Upper lobe of right lung (tissue), 1 donor: ENCODE results near the gene LTBP3. TPM values are rescaled to one million over a fixed set of nuclear protein-coding genes. Genes with fewer than 3 reads are reported as not detected.

ENCODE experiments used
- ATAC-seq: fragments of 200-7000 bp; cut with Tn5 transposase; one replicate; pipeline ENCODE4 v1.9.1; 2020; ENCODE audit warnings: mild to moderate bottlenecking, moderate library complexity
- DNase-seq: peaks from one replicate; pipeline ENCODE4 v3.0.0-alpha.2; 2020
- H3K27ac ChIP-seq: fragments of 200-600 bp; one replicate; pipeline ENCODE4 v1.8.0; 2022
- H3K27me3 ChIP-seq: fragments of 200-600 bp; one replicate; pipeline ENCODE4 v1.8.0; 2022; ENCODE audit warnings: mild to moderate bottlenecking
- H3K36me3 ChIP-seq: fragments of 200-600 bp; one replicate; pipeline ENCODE4 v1.8.0; 2022
- H3K4me1 ChIP-seq: fragments of 200-600 bp; one replicate; pipeline ENCODE4 v1.8.0; 2022
- H3K4me3 ChIP-seq: fragments of 200-600 bp; one replicate; pipeline ENCODE4 v1.8.0; 2022; ENCODE audit warnings: mild to moderate bottlenecking
- H3K9me3 ChIP-seq: fragments of 200-600 bp; one replicate; pipeline ENCODE4 v1.8.0; 2022
- intact Hi-C: fragments of 100-400 bp; cut with DNase I; formaldehyde crosslinking; loops from one replicate; pipeline ENCODE4 v1.11.0; 2022
- total RNA-seq: library from RNA; stranded (reverse); fragmentation: NEBNext Ultra II Directional; extraction: Animal tissue kit (Norgen Biotek cat#: 25700); gene quantifications from one replicate; pipeline ENCODE4 v1.2.1, GENCODE V29; 2021
- TF ChIP-seq, protein P1 (sequence below): fragments of 200-600 bp; IDR thresholded peaks from one replicate; pipeline ENCODE4 v1.8.0; 2022; ENCODE audit warnings: antibody characterized with exemption
- donor health status: DM: no; HTN: yes; CAD: no; lungs with severe emphysema.

LTBP3 gene
- total RNA-seq, 1 donor from 2014 or later: 128 TPM

- Histone ChIP-seq H3K9me3 (no peaks in the 10 kb centered on the region), H3K36me3 (peaks cover 58% of the 10 kb centered on the region), H3K4me1 (peaks cover 32% of the 10 kb centered on the region), H3K27ac (peak overlapping the region; percentile 100), H3K27me3 (no peaks in the 10 kb centered on the region), H3K4me3 (peak overlapping the region; percentile 79)
- TF ChIP-seq, protein P1, sequence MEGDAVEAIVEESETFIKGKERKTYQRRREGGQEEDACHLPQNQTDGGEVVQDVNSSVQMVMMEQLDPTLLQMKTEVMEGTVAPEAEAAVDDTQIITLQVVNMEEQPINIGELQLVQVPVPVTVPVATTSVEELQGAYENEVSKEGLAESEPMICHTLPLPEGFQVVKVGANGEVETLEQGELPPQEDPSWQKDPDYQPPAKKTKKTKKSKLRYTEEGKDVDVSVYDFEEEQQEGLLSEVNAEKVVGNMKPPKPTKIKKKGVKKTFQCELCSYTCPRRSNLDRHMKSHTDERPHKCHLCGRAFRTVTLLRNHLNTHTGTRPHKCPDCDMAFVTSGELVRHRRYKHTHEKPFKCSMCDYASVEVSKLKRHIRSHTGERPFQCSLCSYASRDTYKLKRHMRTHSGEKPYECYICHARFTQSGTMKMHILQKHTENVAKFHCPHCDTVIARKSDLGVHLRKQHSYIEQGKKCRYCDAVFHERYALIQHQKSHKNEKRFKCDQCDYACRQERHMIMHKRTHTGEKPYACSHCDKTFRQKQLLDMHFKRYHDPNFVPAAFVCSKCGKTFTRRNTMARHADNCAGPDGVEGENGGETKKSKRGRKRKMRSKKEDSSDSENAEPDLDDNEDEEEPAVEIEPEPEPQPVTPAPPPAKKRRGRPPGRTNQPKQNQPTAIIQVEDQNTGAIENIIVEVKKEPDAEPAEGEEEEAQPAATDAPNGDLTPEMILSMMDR: no peak
- intact Hi-C loops: loop anchor here (5.0 kb wide), 2 partner anchors 33 to 78 kb away; no protein-coding TSS in a partner anchor
- ATAC-seq (no peak), DNase-seq (no peak)
Measured at GRCh38 chr11:65504674-65505465, 53.3 kb downstream of the LTBP3 start.

DNA sequence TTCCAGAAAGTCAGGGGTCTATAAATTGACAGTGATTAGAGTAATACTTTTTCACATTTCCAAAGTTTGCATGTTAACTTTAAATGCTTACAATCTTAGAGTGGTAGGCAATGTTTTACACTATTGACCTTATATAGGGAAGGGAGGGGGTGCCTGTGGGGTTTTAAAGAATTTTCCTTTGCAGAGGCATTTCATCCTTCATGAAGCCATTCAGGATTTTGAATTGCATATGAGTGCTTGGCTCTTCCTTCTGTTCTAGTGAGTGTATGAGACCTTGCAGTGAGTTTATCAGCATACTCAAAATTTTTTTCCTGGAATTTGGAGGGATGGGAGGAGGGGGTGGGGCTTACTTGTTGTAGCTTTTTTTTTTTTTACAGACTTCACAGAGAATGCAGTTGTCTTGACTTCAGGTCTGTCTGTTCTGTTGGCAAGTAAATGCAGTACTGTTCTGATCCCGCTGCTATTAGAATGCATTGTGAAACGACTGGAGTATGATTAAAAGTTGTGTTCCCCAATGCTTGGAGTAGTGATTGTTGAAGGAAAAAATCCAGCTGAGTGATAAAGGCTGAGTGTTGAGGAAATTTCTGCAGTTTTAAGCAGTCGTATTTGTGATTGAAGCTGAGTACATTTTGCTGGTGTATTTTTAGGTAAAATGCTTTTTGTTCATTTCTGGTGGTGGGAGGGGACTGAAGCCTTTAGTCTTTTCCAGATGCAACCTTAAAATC lies 54.0 kb downstream of the LTBP3 start:
- peaks cover 32% of the 10 kb centered on the region for H3K4me1 ChIP-seq
- H3K36me3 ChIP-seq: peaks cover 58% of the 10 kb centered on the region

GRCh38 chr11:65503368-65503948 lies 54.7 kb downstream of the LTBP3 start:
- DNase-seq (no peak), ATAC-seq (no peak)
- Histone ChIP-seq H3K9me3 (no peaks in the 10 kb centered on the region), H3K4me1 (peaks cover 32% of the 10 kb centered on the region), H3K36me3 (peaks cover 58% of the 10 kb centered on the region), H3K4me3 (peak overlapping the region; percentile 79), H3K27me3 (no peaks in the 10 kb centered on the region), H3K27ac (peak overlapping the region; percentile 100)
- intact Hi-C loops: loop anchor here (5.0 kb wide), 1 partner anchor 76 kb away; no protein-coding TSS in a partner anchor
- TF ChIP-seq, protein P1: no peak

More for the DNA sequence above, 54.0 kb downstream of the LTBP3 start:
- Histone ChIP-seq H3K27me3 (no peaks in the 10 kb centered on the region), H3K27ac (peak overlapping the region; percentile 100), H3K4me3 (peak overlapping the region; percentile 79), H3K9me3 (no peaks in the 10 kb centered on the region)
- intact Hi-C loops: loop anchor here (5.0 kb wide), 1 partner anchor 77 kb away; no protein-coding TSS in a partner anchor
- no peak for DNase-seq
- no peak for ATAC-seq
- TF ChIP-seq, protein P1: no peak

GRCh38 chr11:65502555-65503367 lies 55.4 kb downstream of the LTBP3 start:
- Histone ChIP-seq H3K4me3 (peak overlapping the region; percentile 79), H3K4me1 (peaks cover 30% of the 10 kb centered on the region), H3K9me3 (no peaks in the 10 kb centered on the region), H3K36me3 (peaks cover 58% of the 10 kb centered on the region), H3K27ac (peak overlapping the region; percentile 100), H3K27me3 (no peaks in the 10 kb centered on the region)
- DNase-seq (no peak), ATAC-seq (no peak)
- TF ChIP-seq, protein P1: no peak
- intact Hi-C loops: loop anchor here (5.0 kb wide), 1 partner anchor 75 kb away; no protein-coding TSS in a partner anchor

DNA sequence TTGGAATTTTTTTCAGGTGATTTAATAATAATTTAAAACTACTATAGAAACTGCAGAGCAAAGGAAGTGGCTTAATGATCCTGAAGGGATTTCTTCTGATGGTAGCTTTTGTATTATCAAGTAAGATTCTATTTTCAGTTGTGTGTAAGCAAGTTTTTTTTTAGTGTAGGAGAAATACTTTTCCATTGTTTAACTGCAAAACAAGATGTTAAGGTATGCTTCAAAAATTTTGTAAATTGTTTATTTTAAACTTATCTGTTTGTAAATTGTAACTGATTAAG lies 55.9 kb downstream of the LTBP3 start:
- peaks cover 58% of the 10 kb centered on the region for H3K36me3 ChIP-seq
- DNase-seq (no peak), ATAC-seq (no peak)
- no peaks in the 10 kb centered on the region for H3K27me3 ChIP-seq
- H3K27ac ChIP-seq: peak overlapping the region; percentile 100
- H3K4me3 ChIP-seq: peak overlapping the region; percentile 79
- H3K9me3 ChIP-seq: no peaks in the 10 kb centered on the region
- intact Hi-C loops: loop anchor here (5.0 kb wide), 1 partner anchor 75 kb away; no protein-coding TSS in a partner anchor
- peaks cover 25% of the 10 kb centered on the region for H3K4me1 ChIP-seq
- TF ChIP-seq, protein P1: no peak
